HG02852 (cell line): ENCODE measurements around the gene GYPE.
"Not testable (repeated sequence)": the region's sequence is repeated elsewhere in the genome, so short reads cannot be mapped to it uniquely, and the experiment has no call there.

Source experiments
- ATAC-seq: cut with Tn5 transposase; IDR thresholded peaks from one replicate; pipeline ENCODE4 v1.9.1; 2021; ENCODE audit warnings: mild to moderate bottlenecking, moderate library complexity; ENCODE audit not compliant: unreplicated experiment

GYPE gene

GRCh38 chr4:143905440-143905839, at the start of gene GYPE:
Gene GYPE (minus strand): TSS chr4:143905559. CDS start chr4:143905507, 52 bp downstream.
- ATAC-seq, result not testable (repeated sequence)

- ATAC-seq, result not testable (repeated sequence)
Observed at GRCh38 chr4:143951458-143951972, 46.2 kb upstream of the GYPE start.

GRCh38 chr4:143950967-143951366, 45.6 kb upstream of the GYPE start:
- ATAC-seq, result not testable (repeated sequence)

- ATAC-seq, result not testable (repeated sequence)
Observed at GRCh38 chr4:143950185-143950584, 44.8 kb upstream of the GYPE start.

GRCh38 chr4:143947493-143947892, 42.1 kb upstream of the GYPE start:
- ATAC-seq, result not testable (repeated sequence)

- ATAC-seq, result not testable (repeated sequence)
Observed at GRCh38 chr4:143940708-143941107, 35.3 kb upstream of the GYPE start.

GRCh38 chr4:143939528-143939927, 34.2 kb upstream of the GYPE start:
- no peak for ATAC-seq

GRCh38 chr4:143938890-143939289, 33.5 kb upstream of the GYPE start:
- not testable (repeated sequence) for ATAC-seq

- ATAC-seq, result no peak
Observed at GRCh38 chr4:143921181-143921580, 15.8 kb upstream of the GYPE start.

- not testable (repeated sequence) for ATAC-seq
Observed at GRCh38 chr4:143916485-143916884, 11.1 kb upstream of the GYPE start.

- ATAC-seq, result not testable (repeated sequence)
Observed at GRCh38 chr4:143912478-143912877, 7.1 kb upstream of the GYPE start.

- ATAC-seq, result peak; percentile 45
Observed at GRCh38 chr4:143911528-143912417, 6.4 kb upstream of the GYPE start.

GRCh38 chr4:143910906-143911305, 5.5 kb upstream of the GYPE start:
- ATAC-seq, result not testable (repeated sequence)

GRCh38 chr4:143907811-143908210, 2.5 kb upstream of the GYPE start:
- peak; percentile 62 for ATAC-seq

- not testable (repeated sequence) for ATAC-seq
Observed at GRCh38 chr4:143904431-143904830, 928 bp downstream of the GYPE start.

GRCh38 chr4:143890323-143890722, 15.0 kb downstream of the GYPE start:
- not testable (repeated sequence) for ATAC-seq

GRCh38 chr4:143888189-143888588, 17.2 kb downstream of the GYPE start:
- not testable (repeated sequence) for ATAC-seq

GRCh38 chr4:143884965-143885364, 20.4 kb downstream of the GYPE start:
- ATAC-seq, result not testable (repeated sequence)

GRCh38 chr4:143883529-143883928, 21.8 kb downstream of the GYPE start:
- no peak for ATAC-seq

GRCh38 chr4:143882892-143883291, 22.5 kb downstream of the GYPE start:
- no peak for ATAC-seq

- not testable (repeated sequence) for ATAC-seq
Observed at GRCh38 chr4:143879561-143879960, 25.8 kb downstream of the GYPE start.

GRCh38 chr4:143875357-143875756, 30.0 kb downstream of the GYPE start:
- not testable (repeated sequence) for ATAC-seq
